IgD-negative memory B cell (primary cell): ENCODE measurements around the gene NAALADL2. TPM values are rescaled to one million over a fixed set of nuclear protein-coding genes. Genes with fewer than 3 reads are reported as not detected.
"Not testable (repeated sequence)": the region's sequence is repeated elsewhere in the genome, so short reads cannot be mapped to it uniquely, and the experiment has no call there.

Experiments
- H3K27ac Mint-ChIP-seq, 3 donors: one replicate each; pipeline ENCODE4 v1.8.0; 2020 to 2022; ENCODE audit warnings: mild to moderate bottlenecking in 3 of 3, mixed read lengths in 3 of 3, moderate library complexity in 1 of 3
- H3K27me3 Mint-ChIP-seq: one replicate; pipeline ENCODE4 v1.8.0; 2021; ENCODE audit warnings: mixed read lengths
- H3K36me3 Mint-ChIP-seq: one replicate; pipeline ENCODE4 v1.8.0; 2020; ENCODE audit warnings: mild to moderate bottlenecking, mixed read lengths
- H3K4me1 Mint-ChIP-seq, 3 donors: one replicate each; pipeline ENCODE4 v1.8.0; 2020 to 2022; ENCODE audit warnings: mixed read lengths in 3 of 3, mild to moderate bottlenecking in 1 of 3
- H3K4me3 Mint-ChIP-seq, 4 donors: one replicate each; pipeline ENCODE4 v1.8.0; 2020 to 2022; ENCODE audit warnings: mild to moderate bottlenecking in 4 of 4, mixed read lengths in 4 of 4, moderate library complexity in 3 of 4
- H3K9me3 Mint-ChIP-seq, 3 donors: one replicate each; pipeline ENCODE4 v1.8.0; 2020 to 2021; ENCODE audit warnings: mixed read lengths in 3 of 3, mild to moderate bottlenecking in 1 of 3
- polyA plus RNA-seq: library from polyadenylated mRNA; unstranded; fragments of 300-500 nt; fragmentation: Illumina TruSeq; gene quantifications from one replicate; pipeline ENCODE4 v1.2.3, GENCODE V29; 2021

NAALADL2 gene
- polyA plus RNA-seq, 1 donor from 2014 or later = not detected

DNA sequence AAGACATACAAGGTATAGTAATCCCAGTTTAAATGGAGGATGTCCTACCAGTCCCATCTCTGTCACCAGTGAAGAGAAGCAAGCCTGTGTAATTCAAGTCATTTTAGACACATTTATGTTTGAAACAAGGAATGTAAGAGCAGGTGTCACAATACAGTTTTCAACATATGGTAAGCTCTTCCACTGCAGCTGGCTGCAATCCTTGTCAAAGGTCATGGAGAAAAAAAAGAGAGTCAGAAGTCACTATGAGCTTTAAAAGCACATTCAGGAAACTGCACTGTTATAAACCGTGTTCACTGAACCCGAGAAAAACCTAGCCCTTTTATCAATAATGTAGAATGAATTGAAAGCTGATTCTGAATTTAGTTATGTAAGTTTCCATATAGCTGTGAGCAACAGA, 206.4 kb downstream of the NAALADL2 start:
- H3K4me3 Mint-ChIP-seq = no peak overlapping the region
- H3K36me3 Mint-ChIP-seq = no peaks in the 10 kb centered on the region
- no peak overlapping the region for H3K27ac Mint-ChIP-seq
- H3K4me1 Mint-ChIP-seq = no peaks in the 10 kb centered on the region
- H3K27me3 Mint-ChIP-seq = no peaks in the 10 kb centered on the region
- peaks cover 0 to 2% (median 0%) of the 10 kb centered on the region in 3 donors for H3K9me3 Mint-ChIP-seq

DNA sequence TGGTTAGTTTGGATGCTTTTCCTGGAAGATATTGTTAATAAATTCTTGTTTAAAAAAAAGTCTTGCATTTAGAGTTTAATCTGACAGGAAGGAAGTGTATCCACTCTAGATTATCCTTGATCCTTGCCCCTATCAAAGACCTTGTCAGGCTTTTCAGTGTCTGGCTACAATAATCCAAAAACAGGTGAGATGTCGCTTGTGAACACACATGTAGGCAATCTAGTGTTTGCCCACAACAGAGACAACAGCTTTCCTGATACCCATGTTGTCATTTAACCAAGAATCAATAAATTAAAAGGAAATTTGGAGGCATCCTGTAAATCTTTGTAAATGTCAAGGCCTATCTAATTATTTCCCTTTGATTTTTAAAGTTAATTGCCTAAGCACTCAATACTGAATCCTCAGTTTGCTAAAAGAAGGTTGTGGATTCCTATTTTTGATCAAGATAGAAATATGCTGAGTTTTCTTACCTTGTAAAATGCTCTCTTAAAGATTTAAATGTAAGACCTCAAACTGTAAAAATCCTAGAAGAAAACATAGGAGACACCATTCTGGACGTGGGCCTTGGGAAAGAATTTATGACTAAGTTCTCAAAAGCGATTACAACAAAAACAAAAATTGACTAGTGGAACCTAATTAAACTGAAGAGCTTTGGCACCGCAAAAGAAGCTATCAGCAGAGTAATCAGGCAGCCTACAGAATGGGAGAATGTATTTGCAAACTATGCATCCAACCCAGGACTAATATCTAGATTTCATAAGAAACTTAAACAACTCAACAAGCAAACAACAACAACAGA, 207.7 kb downstream of the NAALADL2 start:
- Mint-ChIP-seq H3K4me3 (no peak overlapping the region), H3K36me3 (no peaks in the 10 kb centered on the region), H3K4me1 (no peaks in the 10 kb centered on the region), H3K27ac (no peak overlapping the region), H3K27me3 (no peaks in the 10 kb centered on the region), H3K9me3 (peaks cover 0 to 2% (median 0%) of the 10 kb centered on the region in 3 donors)

DNA sequence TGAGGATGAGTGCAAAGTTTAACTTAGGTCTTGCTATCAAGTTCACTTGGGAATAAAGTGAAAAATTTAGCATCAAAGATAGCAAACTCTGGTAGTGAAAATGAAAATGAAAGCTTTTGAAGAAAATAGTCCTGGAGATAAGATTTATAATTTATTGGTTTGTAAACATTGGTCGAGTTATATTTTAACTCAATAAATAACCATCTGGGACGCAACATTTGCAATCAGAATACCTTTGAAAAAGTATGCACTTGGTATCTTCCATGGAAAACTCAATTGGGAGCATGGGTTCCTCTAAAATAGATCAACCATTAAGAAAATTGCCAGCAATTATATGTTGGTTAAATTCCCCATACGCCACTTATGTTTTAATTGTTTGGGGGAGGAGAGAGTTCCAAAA, 209.5 kb downstream of the NAALADL2 start:
- Mint-ChIP-seq H3K36me3 (no peaks in the 10 kb centered on the region), H3K4me1 (no peaks in the 10 kb centered on the region), H3K9me3 (peaks cover 0 to 2% (median 0%) of the 10 kb centered on the region in 3 donors), H3K4me3 (no peak overlapping the region), H3K27ac (no peak overlapping the region), H3K27me3 (no peaks in the 10 kb centered on the region)

DNA sequence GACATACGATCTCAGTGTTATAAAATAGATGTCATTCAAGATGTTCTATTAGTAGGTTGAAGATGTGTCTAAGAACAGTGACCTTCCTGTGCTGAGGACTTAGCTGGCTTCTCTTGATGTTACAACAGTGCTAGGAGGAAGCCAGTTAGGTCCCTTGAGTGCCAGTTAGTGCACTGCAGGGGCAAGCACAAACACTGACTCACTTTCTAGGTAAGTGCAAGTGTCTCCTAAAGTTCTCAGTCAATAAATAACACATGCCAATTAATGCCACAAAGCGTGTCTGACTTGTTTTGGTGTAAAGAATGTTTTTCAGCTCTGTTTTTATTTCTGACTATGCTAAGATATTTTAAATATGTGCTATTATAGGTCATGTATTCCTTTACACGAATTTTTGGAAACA, 211.8 kb downstream of the NAALADL2 start:
- Mint-ChIP-seq H3K27me3 (no peaks in the 10 kb centered on the region), H3K36me3 (no peaks in the 10 kb centered on the region), H3K4me3 (no peak overlapping the region), H3K9me3 (peaks cover 0 to 4% (median 0%) of the 10 kb centered on the region in 3 donors), H3K4me1 (no peaks in the 10 kb centered on the region), H3K27ac (no peak overlapping the region)

DNA sequence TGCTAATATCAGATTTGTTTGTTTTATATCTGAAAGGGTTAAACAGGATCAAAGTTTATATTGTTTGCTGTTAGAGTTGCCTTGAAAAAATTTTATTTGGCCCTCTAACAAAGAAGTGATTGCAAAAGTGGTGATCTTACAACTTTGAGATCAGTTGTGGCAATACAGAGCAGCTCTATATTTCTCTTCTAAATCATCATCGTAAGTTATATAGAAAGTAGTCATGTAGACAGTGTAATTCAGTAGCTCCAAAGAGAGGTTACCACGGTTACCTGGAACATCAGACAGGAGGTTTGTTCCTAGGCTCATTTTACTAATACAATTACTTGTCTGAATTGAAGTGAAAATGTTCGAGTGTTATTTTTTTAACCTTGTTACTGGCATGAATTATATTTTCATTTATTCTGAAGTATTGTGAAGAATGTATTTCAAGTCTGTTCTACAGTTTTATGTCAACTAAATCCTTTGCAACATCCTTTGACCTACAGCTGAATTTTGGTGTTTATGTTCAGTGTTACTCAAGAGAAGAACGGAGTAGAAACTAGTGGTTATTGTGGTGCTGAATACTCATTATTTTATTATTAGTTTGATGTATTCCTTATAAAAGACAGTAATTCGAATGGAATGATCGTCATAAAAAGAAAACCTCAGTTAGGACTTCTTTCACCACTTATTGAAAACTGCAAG, 214.2 kb downstream of the NAALADL2 start:
- H3K27me3 Mint-ChIP-seq = no peaks in the 10 kb centered on the region
- peaks cover 0 to 2% (median 2%) of the 10 kb centered on the region in 3 donors for H3K9me3 Mint-ChIP-seq
- no peak overlapping the region for H3K4me3 Mint-ChIP-seq
- H3K4me1 Mint-ChIP-seq = no peaks in the 10 kb centered on the region
- no peak overlapping the region for H3K27ac Mint-ChIP-seq
- H3K36me3 Mint-ChIP-seq = no peaks in the 10 kb centered on the region

DNA sequence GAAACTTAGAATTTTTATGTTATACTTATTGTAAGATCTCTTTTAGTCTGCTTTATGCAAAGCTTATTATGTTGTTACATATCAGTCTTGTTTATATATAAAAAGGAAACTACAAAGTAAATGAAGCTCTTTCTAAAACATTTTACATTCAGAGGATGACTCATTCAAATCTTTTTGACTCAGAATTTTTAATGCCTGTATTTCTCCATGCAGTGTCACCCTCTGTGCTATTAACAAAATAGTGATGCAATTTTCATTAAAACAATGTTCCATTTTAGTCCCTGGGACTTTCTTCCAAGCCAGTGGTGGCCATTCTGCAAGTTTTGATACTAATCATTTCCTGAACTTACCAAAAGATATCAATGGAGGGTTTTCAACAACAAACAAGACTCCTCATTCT, 216.1 kb downstream of the NAALADL2 start:
- peaks cover 0 to 2% (median 2%) of the 10 kb centered on the region in 3 donors for H3K9me3 Mint-ChIP-seq
- no peak overlapping the region for H3K4me3 Mint-ChIP-seq
- H3K36me3 Mint-ChIP-seq = no peaks in the 10 kb centered on the region
- H3K4me1 Mint-ChIP-seq = no peaks in the 10 kb centered on the region
- H3K27me3 Mint-ChIP-seq = no peaks in the 10 kb centered on the region
- no peak overlapping the region for H3K27ac Mint-ChIP-seq

DNA sequence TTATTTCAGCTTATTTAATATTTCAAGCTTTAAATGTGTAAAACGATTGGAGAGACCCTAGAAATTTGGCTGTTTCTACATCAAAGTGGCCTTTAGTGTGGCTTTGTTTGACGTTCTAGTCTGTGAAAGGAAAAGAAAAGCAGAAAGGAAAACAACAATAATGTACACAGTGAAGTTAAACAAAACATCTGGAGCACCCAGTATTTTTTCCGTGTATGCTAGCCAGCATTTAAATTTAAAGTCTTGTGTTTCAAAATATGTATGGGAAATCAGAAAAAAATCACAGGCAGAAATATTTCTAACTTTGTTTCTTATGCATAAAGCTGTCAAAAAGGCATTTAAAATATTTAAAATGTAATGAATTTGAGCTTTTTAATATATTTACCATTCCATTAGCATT, 218.1 kb downstream of the NAALADL2 start:
- Mint-ChIP-seq H3K4me3 (no peak overlapping the region), H3K27me3 (no peaks in the 10 kb centered on the region)

DNA sequence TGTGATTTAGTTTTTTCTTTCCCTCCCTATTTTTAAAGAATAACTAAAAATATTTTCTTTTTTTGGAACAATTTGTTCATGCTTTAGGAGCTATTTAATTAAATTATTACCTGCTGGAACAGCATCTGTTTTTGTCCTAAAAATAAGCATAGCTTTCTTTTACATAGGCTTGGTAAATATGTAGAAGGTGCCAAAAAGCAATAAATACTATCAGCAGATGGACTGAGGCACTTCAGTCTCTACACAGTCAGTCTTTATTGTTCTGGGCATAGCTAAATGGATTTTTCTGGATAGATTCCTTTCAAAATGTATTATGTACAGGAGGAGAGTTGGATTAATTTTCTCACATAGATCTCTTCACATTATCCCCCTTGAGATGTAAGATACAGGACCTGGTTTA, 223.5 kb downstream of the NAALADL2 start:
- Mint-ChIP-seq H3K27me3 (no peaks in the 10 kb centered on the region), H3K36me3 (no peaks in the 10 kb centered on the region), H3K4me1 (no peaks in the 10 kb centered on the region), H3K9me3 (peaks cover 0 to 4% (median 2%) of the 10 kb centered on the region in 3 donors), H3K27ac (no peak overlapping the region), H3K4me3 (no peak overlapping the region)

More for the DNA sequence above, 218.1 kb downstream of the NAALADL2 start:
- H3K36me3 Mint-ChIP-seq = no peaks in the 10 kb centered on the region
- no peaks in the 10 kb centered on the region for H3K4me1 Mint-ChIP-seq
- H3K9me3 Mint-ChIP-seq = peaks cover 0 to 4% (median 2%) of the 10 kb centered on the region in 3 donors
- no peak overlapping the region for H3K27ac Mint-ChIP-seq

DNA sequence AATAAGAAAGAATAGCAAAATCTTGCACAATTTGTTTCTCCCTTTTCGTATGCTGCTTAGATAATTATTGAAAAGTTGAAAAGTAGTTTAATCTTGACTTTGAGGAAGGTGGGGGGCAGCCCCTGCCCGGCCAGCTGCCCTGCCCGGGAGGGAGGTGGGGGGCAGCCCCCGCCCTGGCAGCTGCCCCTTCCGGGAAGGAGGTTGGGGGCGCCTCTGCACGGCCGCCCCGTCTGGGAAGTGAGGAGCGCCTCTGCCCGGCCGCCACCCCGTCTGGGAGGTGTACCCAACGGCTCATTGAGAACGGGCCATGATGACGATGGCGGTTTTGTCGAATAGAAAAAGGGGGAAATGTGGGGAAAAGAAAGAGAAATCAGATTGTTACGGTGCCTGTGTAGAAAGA, 228.0 kb downstream of the NAALADL2 start:
- H3K27me3 Mint-ChIP-seq, H3K9me3 Mint-ChIP-seq, H3K4me1 Mint-ChIP-seq, H3K4me3 Mint-ChIP-seq, H3K27ac Mint-ChIP-seq, H3K36me3 Mint-ChIP-seq: not testable (repeated sequence)

DNA sequence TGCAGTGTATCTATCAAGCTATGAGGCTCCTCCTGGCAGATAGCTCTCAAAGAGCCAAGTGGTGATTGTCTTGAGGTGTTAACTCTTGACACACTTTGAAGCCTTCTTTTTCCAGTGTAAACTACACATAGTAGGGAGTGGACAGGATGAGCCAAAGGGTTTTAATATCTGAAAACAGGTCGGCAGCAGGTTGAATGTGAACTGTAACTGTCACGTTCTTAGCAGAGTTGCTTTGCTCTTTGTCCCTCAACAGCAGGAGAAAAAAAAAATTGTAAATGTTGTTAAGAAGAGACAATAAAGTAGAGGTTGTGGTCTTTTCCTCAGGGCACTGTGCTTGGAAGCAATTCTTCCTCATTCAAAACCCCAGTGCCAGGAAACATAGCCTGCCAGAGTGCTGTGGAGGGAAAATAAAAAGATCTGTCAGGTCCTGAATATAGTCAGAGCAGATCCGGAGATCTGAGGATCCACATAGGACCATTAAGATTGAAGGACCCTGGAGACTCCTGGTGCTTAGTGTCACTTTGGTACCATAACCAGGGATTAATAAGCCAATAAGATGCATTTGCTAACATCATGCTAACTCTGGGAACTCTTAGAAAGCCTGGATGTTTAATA, 229.7 kb downstream of the NAALADL2 start:
- Mint-ChIP-seq H3K36me3 (no peaks in the 10 kb centered on the region), H3K27ac (no peak overlapping the region), H3K4me1 (no peaks in the 10 kb centered on the region), H3K4me3 (no peak overlapping the region), H3K9me3 (no peaks in the 10 kb centered on the region), H3K27me3 (no peaks in the 10 kb centered on the region)

DNA sequence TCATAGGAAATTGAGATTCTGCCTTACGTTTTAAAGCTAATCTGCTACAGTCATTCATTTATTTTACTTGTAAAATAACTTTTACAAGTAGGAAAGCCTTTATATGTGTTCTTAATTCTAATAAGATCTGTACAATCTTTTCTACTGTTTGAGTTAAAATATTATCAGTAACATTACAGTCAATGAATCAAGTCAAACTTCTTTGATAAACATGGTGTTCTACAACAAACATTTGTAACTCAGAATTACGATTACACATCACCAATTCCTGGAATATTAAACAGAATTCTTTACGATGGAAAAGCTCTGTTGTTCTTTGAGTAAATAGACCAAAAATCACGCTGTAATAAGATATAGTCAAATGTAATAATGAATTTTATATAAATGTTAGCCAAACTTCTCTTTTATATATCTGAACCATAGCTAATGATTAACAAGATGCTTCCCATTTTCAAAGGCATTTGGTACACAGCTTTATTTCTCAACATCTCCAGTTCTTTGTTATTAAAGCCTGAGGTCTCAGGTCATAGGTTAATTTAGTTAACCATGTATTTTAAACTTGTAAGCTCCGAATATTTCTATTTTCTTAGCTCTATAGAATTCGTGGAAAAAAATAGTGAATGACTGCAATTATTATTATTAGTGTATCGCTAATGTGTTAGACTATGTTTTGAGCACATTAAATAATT, 232.4 kb downstream of the NAALADL2 start:
- H3K4me3 Mint-ChIP-seq = no peak overlapping the region
- H3K4me1 Mint-ChIP-seq = peaks cover 0 to 1% (median 0%) of the 10 kb centered on the region in 3 donors
- no peaks in the 10 kb centered on the region for H3K27me3 Mint-ChIP-seq
- no peaks in the 10 kb centered on the region for H3K9me3 Mint-ChIP-seq
- no peak overlapping the region for H3K27ac Mint-ChIP-seq
- H3K36me3 Mint-ChIP-seq = no peaks in the 10 kb centered on the region

DNA sequence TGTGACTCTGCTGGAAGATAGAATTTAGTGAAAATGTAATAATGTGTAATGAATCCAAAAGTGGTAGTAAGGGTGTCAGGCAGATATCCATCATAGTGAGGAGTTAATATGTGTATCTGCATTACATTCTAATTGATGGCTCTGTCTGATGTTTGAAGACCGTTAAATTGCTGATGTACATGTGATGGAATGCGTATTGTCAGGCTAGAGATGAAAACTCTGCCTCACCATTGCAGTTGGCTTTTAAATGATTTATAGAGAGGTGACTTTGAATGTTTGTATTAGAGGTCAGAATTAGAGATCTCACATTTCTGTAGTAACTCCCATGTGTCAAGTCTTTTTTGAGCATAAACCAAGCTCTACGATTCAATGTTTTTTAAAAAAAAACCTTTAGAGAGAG, 234.6 kb downstream of the NAALADL2 start:
- Mint-ChIP-seq H3K9me3 (peaks cover 0 to 1% (median 0%) of the 10 kb centered on the region in 3 donors), H3K4me3 (no peak overlapping the region), H3K36me3 (no peaks in the 10 kb centered on the region), H3K4me1 (peaks cover 0 to 1% (median 0%) of the 10 kb centered on the region in 3 donors), H3K27me3 (no peaks in the 10 kb centered on the region), H3K27ac (no peak overlapping the region)

DNA sequence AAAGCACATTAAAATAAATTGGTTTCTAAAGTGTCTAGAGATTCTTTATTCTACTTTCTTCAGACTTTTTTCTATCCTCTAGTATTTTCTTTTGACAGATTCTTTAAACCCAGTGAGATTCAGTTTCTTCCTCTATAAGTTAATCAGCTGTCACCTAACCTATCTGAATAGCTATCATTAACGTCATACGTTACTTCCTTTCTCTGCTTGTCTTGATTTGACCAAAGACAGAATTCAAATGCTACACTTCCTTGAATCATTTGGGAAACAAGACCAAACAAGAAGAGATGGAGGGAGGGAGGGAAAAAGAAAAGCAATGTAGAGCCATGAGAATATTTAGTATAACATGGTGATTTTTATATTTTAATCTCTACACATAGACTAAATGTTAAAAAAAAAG, 235.2 kb downstream of the NAALADL2 start:
- H3K27me3 Mint-ChIP-seq = no peaks in the 10 kb centered on the region
- H3K9me3 Mint-ChIP-seq = peaks cover 0 to 1% (median 0%) of the 10 kb centered on the region in 3 donors
- H3K27ac Mint-ChIP-seq = no peak overlapping the region
- H3K36me3 Mint-ChIP-seq = no peaks in the 10 kb centered on the region
- peaks cover 0 to 1% (median 0%) of the 10 kb centered on the region in 3 donors for H3K4me1 Mint-ChIP-seq
- no peak overlapping the region for H3K4me3 Mint-ChIP-seq

DNA sequence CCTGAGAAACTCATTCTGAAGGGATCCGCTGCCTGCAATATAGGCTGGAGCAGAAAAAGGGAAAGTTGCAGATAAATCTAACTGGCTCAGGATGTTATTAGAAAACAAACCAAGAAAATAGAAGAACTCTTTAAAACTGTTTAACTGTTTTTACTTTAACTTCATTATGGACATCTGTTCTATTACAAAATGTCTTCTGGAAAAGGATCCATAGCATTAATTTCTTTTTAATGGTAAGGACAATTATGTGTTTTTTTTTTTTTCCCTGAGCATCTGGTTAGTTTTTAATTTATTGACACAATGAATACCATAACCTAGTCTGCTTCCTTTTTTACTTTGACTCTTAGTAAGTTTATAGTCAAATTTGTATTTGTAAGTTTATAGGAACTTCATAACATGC, 239.5 kb downstream of the NAALADL2 start:
- Mint-ChIP-seq H3K4me3 (no peak overlapping the region), H3K4me1 (peaks cover 0 to 1% (median 0%) of the 10 kb centered on the region in 3 donors), H3K36me3 (no peaks in the 10 kb centered on the region), H3K9me3 (peaks cover 1 to 8% (median 4%) of the 10 kb centered on the region in 3 donors), H3K27ac (no peak overlapping the region), H3K27me3 (no peaks in the 10 kb centered on the region)

DNA sequence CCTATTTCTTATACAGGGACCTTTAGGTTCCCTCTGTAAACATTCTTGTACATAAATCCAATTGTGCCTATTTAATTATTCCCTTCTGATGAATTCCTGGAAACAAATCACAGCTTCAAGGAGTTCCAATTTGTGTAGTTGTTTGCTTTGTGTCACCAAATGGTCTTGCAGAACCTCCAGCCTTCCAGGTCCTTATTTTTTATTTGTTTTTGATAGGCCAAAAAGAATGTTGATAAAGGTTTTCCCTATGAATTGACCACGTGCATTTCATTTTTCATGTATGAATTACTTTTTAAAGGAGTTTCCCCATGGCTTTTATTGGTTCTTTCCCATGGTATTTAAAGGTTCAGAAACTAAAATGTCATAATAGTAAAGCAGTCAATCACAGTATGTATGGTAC, 243.0 kb downstream of the NAALADL2 start:
- no peaks in the 10 kb centered on the region for H3K4me1 Mint-ChIP-seq
- no peak overlapping the region for H3K27ac Mint-ChIP-seq
- H3K4me3 Mint-ChIP-seq = no peak overlapping the region
- H3K36me3 Mint-ChIP-seq = no peaks in the 10 kb centered on the region
- H3K9me3 Mint-ChIP-seq = peaks cover 4 to 10% (median 6%) of the 10 kb centered on the region in 3 donors
- no peaks in the 10 kb centered on the region for H3K27me3 Mint-ChIP-seq
